Activated T-helper 1 cell treated with anti-CD3 and anti-CD28 coated beads, Interleukin-12 subunit alpha, Interleukin-12 subunit beta, Interleukin-2, Interleukin-4 antibody, amounts not matched to agents 30 ng/mL and 10 ng/mL and 1 ng/mL, durations not matched to agents 14 hours and 24 hours and 36 hours (primary cell): ENCODE measurements around the gene SLC22A7. TPM values are rescaled to one million over a fixed set of nuclear protein-coding genes. Genes with fewer than 3 reads are reported as not detected.
"Not testable (repeated sequence)": the region's sequence is repeated elsewhere in the genome, so short reads cannot be mapped to it uniquely, and the experiment has no call there.

ENCODE experiments used
- DNase-seq: peaks from one replicate; pipeline ENCODE4 v3.0.0; 2021; ENCODE audit warnings: low spot score
- H3K27ac Mint-ChIP-seq: one replicate; pipeline ENCODE4 v1.8.0; 2021; ENCODE audit warnings: mild to moderate bottlenecking, mixed read lengths
- H3K27me3 Mint-ChIP-seq: one replicate; pipeline ENCODE4 v1.8.0; 2022; ENCODE audit warnings: mild to moderate bottlenecking, moderate library complexity, mixed read lengths; ENCODE audit not compliant: insufficient read depth
- H3K36me3 Mint-ChIP-seq: one replicate; pipeline ENCODE4 v1.8.0; 2021; ENCODE audit warnings: low read depth, mixed read lengths
- H3K4me1 Mint-ChIP-seq: one replicate; pipeline ENCODE4 v1.8.0; 2021; ENCODE audit warnings: low read depth, mixed read lengths
- H3K4me3 Mint-ChIP-seq: one replicate; pipeline ENCODE4 v1.8.0; 2021; ENCODE audit warnings: mild to moderate bottlenecking, moderate library complexity, mixed read lengths
- H3K9me3 Mint-ChIP-seq: one replicate; pipeline ENCODE4 v1.8.0; 2021; ENCODE audit warnings: mixed read lengths
- intact Hi-C: fragments of 100-400 bp; cut with micrococcal nuclease; formaldehyde crosslinking; loops from one replicate; pipeline ENCODE4 v1.15.1; 2024
- total RNA-seq: library from RNA; stranded (reverse); gene quantifications from 2 replicates; pipeline ENCODE4 v1.2.3, GENCODE V29; 2022

The SLC22A7 gene
- total RNA-seq, 1 donor from 2014 or later, result not detected

DNA sequence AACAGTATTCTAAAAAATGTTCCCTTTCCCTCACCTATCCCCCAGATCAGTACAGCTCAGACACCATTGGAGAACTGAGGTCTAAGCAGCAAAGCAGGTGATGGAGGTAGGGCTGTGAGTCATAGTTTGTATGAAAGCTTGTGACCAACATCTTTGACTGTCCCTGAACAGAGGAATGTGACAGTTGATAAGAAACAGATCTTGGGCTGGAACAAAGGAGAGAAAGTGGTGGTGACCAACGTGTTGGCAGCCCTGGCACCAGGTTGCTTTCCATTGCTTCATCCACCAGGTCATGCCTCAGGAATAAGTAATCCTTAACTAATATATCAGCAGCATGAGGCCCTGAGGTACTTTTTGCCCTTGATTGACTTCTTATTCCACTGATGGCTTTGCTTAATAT, 30.5 kb downstream of the SLC22A7 start:
- no peaks in the 10 kb centered on the region for H3K9me3 Mint-ChIP-seq
- no peak overlapping the region for H3K27ac Mint-ChIP-seq
- H3K4me3 Mint-ChIP-seq, result no peak overlapping the region
- DNase-seq, result no peak
- intact Hi-C loops, result no loop called here
- peaks cover 14% of the 10 kb centered on the region for H3K4me1 Mint-ChIP-seq
- peaks cover 3% of the 10 kb centered on the region for H3K36me3 Mint-ChIP-seq
- H3K27me3 Mint-ChIP-seq, result peaks cover 7% of the 10 kb centered on the region

DNA sequence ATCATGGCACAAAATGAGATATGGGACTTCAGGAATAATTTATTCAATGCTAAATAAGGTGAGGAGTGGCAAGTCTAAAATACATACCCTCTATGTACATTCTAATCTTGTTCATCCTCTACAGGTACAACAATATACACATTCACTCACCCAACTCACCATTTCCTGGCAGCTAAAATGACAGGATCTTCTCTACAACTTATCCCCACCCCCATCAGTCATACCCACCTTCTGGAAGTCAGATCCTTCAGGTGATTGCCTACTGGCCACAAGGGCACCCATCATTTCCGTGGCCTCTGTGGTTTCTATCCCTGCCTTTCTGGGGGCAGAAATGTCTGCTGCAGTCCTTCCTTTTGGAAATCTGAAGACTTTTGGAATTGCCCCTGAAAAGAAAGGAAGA, 33.4 kb downstream of the SLC22A7 start:
- H3K27ac Mint-ChIP-seq, result no peak overlapping the region
- no peaks in the 10 kb centered on the region for H3K9me3 Mint-ChIP-seq
- H3K4me3 Mint-ChIP-seq, result no peak overlapping the region
- peaks cover 14% of the 10 kb centered on the region for H3K4me1 Mint-ChIP-seq
- H3K36me3 Mint-ChIP-seq, result peaks cover 6% of the 10 kb centered on the region
- no peak for DNase-seq
- intact Hi-C loops, result no loop called here
- peaks cover 2% of the 10 kb centered on the region for H3K27me3 Mint-ChIP-seq

DNA sequence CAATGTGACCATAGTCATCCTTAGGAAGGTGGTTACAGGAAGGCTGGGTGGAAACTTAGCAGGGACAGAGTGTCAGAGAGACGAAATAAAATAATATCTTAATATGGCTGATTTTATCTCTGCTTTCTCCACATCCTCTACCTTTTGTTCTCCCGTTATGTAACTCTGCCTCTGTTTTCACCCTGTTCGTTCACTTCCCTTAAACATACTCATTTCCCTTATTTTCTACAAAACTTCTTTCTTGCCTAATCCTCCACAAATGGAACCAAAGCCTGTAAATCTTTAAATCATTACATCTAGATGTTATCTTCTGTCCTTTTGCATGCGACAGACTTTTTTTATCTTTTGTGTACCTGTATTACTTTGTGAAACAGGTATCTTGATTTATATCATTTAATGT, 33.8 kb downstream of the SLC22A7 start:
- no peaks in the 10 kb centered on the region for H3K9me3 Mint-ChIP-seq
- H3K27me3 Mint-ChIP-seq, result peaks cover 2% of the 10 kb centered on the region
- no peak for DNase-seq
- H3K27ac Mint-ChIP-seq, result no peak overlapping the region
- intact Hi-C loops, result no loop called here
- H3K36me3 Mint-ChIP-seq, result peaks cover 6% of the 10 kb centered on the region
- H3K4me1 Mint-ChIP-seq, result peaks cover 14% of the 10 kb centered on the region
- H3K4me3 Mint-ChIP-seq, result no peak overlapping the region

DNA sequence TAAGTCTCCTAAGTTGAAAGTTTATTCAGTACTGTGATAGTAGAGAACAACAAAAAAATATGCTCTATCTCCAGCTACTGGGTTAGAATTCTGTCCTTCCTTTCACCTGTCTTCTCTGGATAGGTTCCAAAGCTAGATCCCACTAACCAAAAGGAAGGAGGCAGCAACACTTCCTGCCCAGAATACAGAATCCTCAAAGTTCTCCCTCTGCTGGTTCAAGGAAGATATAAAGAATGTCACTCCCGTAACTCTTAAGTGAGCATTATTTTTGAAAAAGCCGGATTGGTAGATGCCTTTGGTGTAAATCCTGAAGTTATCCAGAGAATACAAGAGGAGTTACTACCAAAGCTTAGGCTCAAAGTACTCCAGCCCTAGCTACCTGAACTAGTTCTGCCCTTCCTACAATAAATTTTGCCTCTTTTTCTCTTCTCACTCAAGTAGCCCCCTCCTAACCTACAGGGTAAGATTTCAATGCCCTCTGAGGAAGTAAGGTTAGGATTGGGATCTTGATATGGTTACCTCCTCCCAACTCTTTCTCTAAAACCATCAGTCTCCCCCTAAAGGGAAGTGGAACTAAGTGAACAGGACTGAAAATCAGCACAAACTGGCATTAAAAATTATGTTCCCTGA, 36.5 kb downstream of the SLC22A7 start:
- H3K9me3 Mint-ChIP-seq, result no peaks in the 10 kb centered on the region
- DNase-seq, result no peak
- peaks cover 11% of the 10 kb centered on the region for H3K36me3 Mint-ChIP-seq
- no peaks in the 10 kb centered on the region for H3K27me3 Mint-ChIP-seq
- H3K4me1 Mint-ChIP-seq, result peaks cover 14% of the 10 kb centered on the region
- H3K27ac Mint-ChIP-seq, result no peak overlapping the region
- intact Hi-C loops, result loop anchor here (1.0 kb wide), 1 partner anchor 71 kb away; no protein-coding TSS in a partner anchor
- H3K4me3 Mint-ChIP-seq, result no peak overlapping the region

DNA sequence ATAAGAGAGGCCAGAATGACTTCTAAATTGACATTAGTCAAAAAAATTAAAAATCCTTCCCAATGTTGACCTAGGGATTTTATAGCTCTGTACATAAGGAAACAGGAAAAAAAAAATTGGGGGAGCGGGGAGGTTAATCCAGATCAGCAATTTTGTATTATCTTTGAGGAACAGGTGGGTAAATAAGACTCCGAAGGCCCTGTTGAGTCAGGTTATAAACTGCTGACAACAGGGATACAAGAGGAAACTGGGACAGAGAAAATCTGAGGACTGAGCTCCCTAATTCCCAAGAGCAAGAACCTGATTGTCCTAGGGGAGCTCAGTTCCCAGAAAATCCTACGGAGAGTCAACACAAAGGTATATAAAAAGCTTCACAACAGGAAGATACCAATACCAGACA, 37.4 kb downstream of the SLC22A7 start:
- H3K36me3 Mint-ChIP-seq, result peaks cover 19% of the 10 kb centered on the region
- intact Hi-C loops, result no loop called here
- H3K27me3 Mint-ChIP-seq, result no peaks in the 10 kb centered on the region

DNA sequence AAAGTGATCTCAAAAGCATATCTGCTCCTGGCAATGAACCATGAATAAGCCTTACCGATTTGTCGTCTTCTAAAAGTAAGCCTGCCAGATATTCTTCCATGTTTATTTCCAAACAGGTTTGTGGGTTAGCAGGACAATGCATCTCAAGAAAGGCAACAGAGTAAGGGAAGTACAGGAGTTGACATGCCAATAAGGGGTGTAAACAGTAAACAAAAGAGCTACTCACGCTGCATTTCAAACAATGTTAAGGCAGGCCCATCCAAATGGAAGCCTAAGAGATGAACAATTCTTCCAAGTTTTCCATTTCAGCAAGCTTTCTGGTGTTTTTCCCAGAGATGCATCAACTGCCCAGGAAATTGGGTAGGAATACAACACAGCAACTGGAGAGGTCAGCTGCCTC, 38.3 kb downstream of the SLC22A7 start:
- H3K27ac Mint-ChIP-seq, result no peak overlapping the region
- no peaks in the 10 kb centered on the region for H3K9me3 Mint-ChIP-seq
- intact Hi-C loops, result no loop called here
- DNase-seq, result no peak
- H3K4me1 Mint-ChIP-seq, result peaks cover 9% of the 10 kb centered on the region
- H3K36me3 Mint-ChIP-seq, result peaks cover 27% of the 10 kb centered on the region
- H3K4me3 Mint-ChIP-seq, result no peak overlapping the region
- H3K27me3 Mint-ChIP-seq, result no peaks in the 10 kb centered on the region

More for the DNA sequence above, 37.4 kb downstream of the SLC22A7 start:
- H3K4me1 Mint-ChIP-seq, result peaks cover 14% of the 10 kb centered on the region
- H3K27ac Mint-ChIP-seq, result no peak overlapping the region
- H3K9me3 Mint-ChIP-seq, result no peaks in the 10 kb centered on the region
- DNase-seq, result no peak
- H3K4me3 Mint-ChIP-seq, result no peak overlapping the region

DNA sequence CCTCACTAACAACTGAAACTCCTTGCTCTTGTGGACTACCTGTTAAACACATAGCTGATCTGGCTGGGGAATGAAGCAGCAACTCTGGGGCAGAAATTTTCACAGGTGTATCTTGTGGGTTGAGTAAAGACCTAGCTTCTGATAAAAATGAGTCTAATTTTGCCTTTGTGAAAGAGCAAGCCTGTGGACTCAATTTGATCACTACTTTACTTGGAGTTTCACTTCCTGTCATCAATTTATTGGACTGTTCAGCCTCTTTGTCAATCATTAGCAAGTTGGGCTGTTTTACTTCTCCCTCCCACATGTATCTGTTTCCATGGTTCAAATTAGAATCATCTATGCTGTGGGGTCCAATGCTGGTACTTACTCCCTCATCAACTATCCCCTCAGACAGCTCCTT, 40.2 kb downstream of the SLC22A7 start:
- Mint-ChIP-seq H3K27ac (no peak overlapping the region), H3K27me3 (no peaks in the 10 kb centered on the region), H3K4me1 (no peaks in the 10 kb centered on the region), H3K9me3 (no peaks in the 10 kb centered on the region), H3K4me3 (no peak overlapping the region), H3K36me3 (peaks cover 35% of the 10 kb centered on the region)
- intact Hi-C loops, result no loop called here
- no peak for DNase-seq

DNA sequence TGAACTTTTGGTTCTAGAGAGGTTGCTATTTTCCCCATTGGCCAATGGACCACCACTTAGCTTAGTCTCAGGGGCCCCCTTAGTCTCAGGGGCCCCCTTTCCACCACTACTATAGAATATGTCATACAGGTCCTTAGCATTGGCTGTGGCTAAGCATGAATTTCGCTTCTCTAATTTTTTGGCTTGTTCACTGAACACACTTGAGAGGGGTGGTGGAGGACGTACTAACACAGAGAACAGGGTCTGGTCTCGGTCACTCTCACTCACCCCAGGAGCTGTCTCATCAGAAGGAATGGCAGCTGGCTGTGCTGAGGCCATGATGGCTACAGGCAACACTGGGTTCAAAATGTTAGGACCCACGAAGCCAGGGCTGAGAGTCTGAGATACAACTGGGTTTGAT, 41.1 kb downstream of the SLC22A7 start:
- no peaks in the 10 kb centered on the region for H3K4me1 Mint-ChIP-seq
- DNase-seq, result no peak
- H3K27ac Mint-ChIP-seq, result no peak overlapping the region
- H3K9me3 Mint-ChIP-seq, result no peaks in the 10 kb centered on the region
- H3K27me3 Mint-ChIP-seq, result no peaks in the 10 kb centered on the region
- peaks cover 35% of the 10 kb centered on the region for H3K36me3 Mint-ChIP-seq
- H3K4me3 Mint-ChIP-seq, result no peak overlapping the region
- intact Hi-C loops, result no loop called here

DNA sequence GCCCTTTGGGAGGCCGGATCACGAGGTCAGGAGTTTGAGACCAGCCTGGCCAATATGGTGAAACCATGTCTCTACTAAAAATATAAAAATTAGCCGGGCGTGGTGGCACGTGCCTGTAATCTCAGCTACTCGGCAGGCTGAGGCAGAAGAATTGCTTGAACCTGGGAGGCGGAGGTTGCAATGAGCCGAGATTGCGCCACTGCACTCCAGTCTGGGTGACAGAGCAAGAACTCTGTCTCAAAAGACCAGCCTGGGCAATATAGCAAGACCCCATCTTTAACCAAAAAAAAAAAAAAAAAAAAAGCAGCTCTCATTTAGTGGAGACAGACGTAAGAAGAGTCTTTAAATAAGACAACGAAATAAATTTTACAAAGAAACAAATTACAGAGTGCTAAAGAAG, 48.2 kb downstream of the SLC22A7 start:
- intact Hi-C loops, H3K27me3 Mint-ChIP-seq, H3K4me1 Mint-ChIP-seq, H3K27ac Mint-ChIP-seq, H3K9me3 Mint-ChIP-seq, H3K4me3 Mint-ChIP-seq, DNase-seq: not testable (repeated sequence)
- peaks cover 18% of the 10 kb centered on the region for H3K36me3 Mint-ChIP-seq

DNA sequence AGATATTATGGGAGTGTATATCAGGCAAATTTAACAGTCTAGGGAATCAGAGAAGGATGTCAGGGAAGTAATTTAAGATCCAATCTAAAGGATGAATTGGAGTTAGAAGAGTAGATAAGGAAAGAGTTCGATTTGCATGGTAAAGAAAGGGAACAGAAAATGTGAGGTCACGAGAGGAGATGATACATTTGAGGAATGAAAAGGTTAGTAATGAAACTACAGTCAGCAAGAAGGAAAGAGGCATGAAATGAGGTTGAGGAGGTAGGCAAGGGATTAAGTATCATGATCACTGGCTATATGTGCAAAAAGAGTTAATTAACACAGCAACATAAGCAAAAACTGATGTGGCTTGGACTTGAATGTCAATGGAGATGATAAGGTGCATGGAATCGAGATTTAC, 49.0 kb downstream of the SLC22A7 start:
- no peak overlapping the region for H3K27ac Mint-ChIP-seq
- H3K4me1 Mint-ChIP-seq, result no peaks in the 10 kb centered on the region
- H3K9me3 Mint-ChIP-seq, result no peaks in the 10 kb centered on the region
- no peak overlapping the region for H3K4me3 Mint-ChIP-seq
- H3K27me3 Mint-ChIP-seq, result no peaks in the 10 kb centered on the region
- no peak for DNase-seq
- H3K36me3 Mint-ChIP-seq, result peaks cover 18% of the 10 kb centered on the region
- intact Hi-C loops, result no loop called here

DNA sequence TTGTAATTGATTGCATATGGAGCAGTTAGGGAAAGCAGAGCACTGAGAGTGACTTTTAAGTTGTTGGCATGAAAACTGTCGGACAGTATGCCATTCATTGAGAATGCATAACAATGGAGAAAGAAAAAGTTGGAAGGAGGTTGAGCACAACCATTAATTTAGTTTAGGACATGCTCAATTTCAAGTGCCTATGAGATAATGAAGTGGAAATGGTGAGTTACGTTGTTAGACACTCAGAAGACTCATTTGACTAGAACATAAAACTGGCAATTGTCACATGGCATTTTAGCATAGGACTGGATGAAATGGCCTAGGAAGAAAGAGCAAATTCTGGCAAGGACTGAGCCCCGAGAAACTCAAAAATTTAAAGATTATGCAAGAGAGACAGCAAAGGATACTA, 49.4 kb downstream of the SLC22A7 start:
- DNase-seq, result no peak
- intact Hi-C loops, result no loop called here
- H3K36me3 Mint-ChIP-seq, result peaks cover 18% of the 10 kb centered on the region
- no peak overlapping the region for H3K4me3 Mint-ChIP-seq
- no peaks in the 10 kb centered on the region for H3K4me1 Mint-ChIP-seq
- no peaks in the 10 kb centered on the region for H3K9me3 Mint-ChIP-seq
- no peak overlapping the region for H3K27ac Mint-ChIP-seq
- no peaks in the 10 kb centered on the region for H3K27me3 Mint-ChIP-seq

DNA sequence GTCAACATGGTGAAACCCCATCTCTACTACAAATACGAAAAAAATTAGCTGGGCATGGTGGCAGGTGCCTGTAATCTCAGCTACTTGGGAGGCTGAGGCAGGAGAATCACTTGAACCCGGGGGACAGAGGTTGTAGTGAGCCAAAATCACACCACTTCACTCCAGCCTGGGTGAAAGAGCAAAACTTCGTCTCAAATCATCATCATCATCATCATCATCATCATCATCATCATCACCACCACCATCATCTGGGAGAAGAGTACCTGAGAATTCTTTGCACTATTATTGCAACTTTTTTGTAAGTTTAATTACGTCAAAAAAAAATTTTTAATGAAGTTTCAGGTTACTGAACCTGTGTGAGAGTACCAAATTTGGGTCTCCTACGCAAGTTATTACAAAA, 53.9 kb downstream of the SLC22A7 start:
- H3K4me3 Mint-ChIP-seq, intact Hi-C loops, H3K27me3 Mint-ChIP-seq, H3K27ac Mint-ChIP-seq, DNase-seq, H3K4me1 Mint-ChIP-seq, H3K9me3 Mint-ChIP-seq: not testable (repeated sequence)
- peaks cover 23% of the 10 kb centered on the region for H3K36me3 Mint-ChIP-seq
